M059J (cell line): Measurements from ENCODE around the gene ANKS4B. TPM values are rescaled to one million over a fixed set of nuclear protein-coding genes. Genes with fewer than 3 reads are reported as not detected.
"Not testable (repeated sequence)": the region's sequence is repeated elsewhere in the genome, so short reads cannot be mapped to it uniquely, and the experiment has no call there.

Source experiments
- DNase-seq: peaks from one replicate; pipeline ENCODE4 v3.0.0-alpha.2; 2012; ENCODE audit warnings: low read depth
- total RNA-seq: library from RNA; depleted of rRNA; stranded (reverse); fragments of >200 nt; shearing (Covaris generic); gene quantifications from 2 replicates; pipeline ENCODE4 v1.2.3, GENCODE V29; 2014

The ANKS4B gene
- total RNA-seq, 1 experiment from 2014 or later, result not detected

DNA sequence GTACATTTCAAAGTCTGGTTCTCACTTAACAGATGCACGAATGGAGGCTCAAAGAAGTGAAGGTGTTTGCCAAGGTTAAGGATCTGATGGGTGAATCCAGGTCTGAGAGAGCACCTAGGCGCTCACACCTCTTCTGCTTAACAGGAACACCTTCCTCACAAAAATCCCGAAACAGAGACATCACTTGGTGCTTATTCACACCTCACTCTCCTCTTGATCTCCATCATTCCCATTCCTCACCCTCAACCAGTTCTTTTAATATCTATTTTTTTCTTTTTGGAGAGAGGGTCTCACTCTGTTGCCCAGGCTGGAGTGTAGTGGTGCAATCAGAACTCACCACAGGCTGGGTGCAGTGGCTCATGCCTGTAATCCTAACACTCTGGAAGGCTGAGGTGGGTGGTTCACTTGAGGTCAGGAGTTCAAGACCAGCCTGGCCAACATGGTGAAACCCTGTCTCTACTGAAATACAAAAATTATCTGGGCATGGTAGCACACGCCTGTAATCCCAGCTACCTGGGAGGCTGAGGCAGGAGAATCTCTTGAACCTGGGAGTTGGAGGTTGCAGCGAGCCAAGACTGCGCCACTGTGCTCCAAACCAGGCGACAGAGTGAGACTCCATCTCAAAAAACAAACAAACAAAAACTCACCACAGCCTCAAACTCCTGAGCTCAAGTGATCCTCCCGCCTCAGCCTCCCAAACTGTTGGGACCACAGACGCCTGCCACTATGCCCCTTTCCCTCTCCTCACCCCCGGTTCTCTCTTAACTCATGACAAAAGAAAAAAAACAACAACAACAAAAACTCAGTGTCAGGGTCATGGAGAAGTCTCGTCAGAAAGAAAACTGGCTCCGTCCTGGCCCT lies 29.5 kb downstream of the ANKS4B start:
- no peak for DNase-seq

DNA sequence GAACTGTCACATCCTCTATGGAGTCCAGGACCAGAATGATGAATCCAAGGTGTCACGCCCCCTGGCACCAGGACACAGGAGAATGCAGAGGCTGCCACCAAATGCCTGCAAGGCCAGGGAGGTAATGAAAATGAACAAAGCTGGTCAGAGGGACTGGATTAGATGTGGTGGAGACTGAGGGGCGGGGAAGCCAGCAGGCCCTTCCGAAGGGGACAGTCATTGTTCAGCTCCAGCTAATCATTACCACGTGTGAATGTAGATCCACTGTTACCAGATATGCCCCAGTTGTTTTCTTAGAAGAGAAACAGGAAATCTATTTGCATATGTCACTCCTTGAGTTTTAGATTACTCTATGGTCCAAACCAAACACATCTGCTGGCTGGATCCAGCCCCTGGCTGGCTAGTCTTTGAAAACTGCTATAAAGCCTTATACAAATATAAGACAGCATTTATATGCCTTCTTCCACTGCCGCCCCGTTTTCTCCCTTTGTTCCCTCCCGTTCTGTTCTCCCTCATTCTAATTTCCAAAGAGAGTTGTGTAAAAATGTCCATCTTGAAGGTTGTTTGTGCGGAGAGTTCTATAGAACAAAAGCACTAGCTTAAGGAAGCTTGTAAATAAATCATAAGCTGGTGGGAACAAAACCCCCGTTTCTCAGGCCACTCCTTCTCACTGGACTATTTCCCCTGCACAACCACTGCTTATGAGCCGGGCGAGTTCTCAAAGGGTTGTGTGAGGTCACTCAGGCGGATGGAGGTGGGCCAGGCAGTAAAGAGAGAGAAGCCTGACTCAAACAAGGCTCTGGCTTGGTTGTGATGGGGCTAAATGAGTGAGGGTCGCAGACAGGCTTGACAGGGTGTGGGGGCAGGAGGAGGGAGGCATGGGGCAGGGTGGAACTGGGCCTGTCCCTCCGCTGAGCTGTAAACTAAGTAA lies 30.4 kb downstream of the ANKS4B start:
- DNase-seq, result no peak

DNA sequence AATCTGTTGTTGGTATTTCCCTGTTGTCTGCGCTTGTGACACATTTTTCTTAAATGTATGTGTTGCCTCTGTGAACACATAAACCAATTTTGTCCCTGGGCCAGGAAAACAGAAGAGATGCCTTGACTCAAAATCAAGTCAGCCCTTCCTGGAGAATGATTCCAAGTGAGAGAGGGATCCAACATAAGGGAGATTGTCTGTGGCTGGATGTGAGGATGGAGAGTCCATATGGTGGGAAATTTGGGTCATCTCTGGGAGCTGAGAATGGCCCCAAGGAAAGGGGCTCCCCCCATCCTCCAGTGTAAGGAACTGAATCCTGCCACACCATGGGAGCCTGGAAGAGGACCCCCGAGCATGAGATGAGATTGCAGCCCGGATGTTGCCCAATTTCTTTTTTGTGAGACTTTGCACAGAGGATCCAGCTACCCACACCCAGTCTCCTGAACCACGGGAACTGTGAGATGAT lies 31.1 kb downstream of the ANKS4B start:
- no peak for DNase-seq

DNA sequence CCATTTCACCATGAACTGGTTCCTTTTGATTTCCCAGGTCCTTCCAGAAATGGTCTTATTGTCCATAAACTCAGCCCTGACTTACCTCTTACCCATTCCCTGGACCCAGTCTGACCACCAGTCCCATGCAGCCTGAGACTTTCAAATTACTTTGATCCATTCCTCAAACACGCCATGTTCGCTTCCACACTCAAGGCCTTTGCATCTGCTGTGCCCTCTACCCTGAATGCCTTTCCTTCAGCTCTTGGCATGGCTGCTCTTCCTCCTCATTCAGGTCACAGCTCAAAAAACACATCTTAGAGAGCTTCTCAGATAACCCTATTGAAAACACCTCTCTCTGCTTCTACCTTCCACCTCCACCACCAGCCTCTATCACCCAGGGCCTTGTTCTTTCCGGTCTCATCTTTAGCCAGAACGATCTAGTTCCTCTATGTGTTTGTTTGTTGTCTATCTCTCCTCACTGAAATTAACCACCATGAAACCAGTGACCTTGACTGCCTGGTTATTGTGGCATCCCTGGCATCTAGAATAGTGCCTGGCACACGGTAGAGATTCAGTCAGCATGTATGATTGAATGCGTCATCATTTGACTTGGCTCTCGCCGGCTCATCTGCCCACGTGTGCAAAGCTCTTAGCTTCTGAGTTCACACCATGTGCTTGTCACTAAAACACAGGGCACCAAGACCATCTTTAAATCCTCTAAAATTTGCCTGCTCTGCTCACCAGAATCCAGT lies 31.8 kb downstream of the ANKS4B start:
- DNase-seq, result no peak

DNA sequence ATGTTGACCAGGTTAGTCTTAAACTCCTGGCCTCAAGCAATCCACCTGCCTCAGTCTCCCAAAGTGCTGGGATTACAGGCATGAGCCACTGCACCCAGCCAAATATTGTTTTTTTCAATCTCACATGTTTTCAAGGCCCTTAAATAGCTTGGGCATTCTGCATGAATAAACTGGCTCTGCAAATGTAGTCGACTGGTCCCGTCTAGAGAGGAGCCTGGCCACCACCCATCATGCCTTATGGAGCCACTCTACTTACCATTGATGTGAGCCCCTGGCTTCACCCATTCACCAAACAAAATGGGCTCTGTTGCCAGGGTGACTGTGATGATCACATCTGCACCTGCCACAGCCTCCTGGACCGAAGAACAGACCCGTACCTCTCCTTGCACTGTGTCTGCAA lies 33.8 kb downstream of the ANKS4B start:
- DNase-seq, result no peak

DNA sequence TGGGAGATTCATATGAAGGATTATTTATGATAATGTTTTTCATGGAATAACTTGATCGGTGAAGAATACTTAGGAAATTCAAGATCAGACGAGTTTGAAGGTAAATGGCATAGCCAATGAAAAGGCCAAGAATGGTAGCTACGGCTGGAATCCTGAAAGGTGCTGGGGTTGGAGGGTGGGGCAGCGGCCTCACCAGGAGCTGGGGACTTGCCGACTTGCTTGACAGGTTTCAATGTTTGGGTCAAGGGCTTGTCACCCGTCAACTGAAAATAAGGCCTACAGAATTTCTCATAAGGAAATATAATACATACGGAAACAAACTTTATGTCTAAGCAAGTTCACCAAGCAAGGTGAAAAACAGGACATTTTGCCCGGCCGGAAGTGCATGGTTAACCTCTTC lies 34.7 kb downstream of the ANKS4B start:
- DNase-seq, result no peak

DNA sequence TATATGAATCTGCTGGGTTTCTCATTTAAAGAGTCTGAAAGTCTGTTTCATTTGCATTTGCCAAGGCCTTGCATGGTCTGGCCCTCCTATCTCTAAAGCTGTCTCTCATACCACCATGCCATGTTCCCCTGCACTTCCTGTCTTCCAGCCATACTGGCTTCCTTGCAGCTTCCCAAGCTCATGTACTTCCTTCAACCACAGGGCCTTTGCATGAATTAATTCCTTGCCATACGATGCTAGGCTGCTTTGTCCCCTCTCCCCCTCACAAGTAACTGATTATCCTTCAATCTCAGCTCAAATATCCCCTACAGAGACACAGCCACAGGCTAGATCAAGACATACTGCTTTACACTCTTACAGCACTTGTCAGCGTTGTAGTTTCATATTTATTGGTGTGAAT lies 38.8 kb downstream of the ANKS4B start:
- no peak for DNase-seq

DNA sequence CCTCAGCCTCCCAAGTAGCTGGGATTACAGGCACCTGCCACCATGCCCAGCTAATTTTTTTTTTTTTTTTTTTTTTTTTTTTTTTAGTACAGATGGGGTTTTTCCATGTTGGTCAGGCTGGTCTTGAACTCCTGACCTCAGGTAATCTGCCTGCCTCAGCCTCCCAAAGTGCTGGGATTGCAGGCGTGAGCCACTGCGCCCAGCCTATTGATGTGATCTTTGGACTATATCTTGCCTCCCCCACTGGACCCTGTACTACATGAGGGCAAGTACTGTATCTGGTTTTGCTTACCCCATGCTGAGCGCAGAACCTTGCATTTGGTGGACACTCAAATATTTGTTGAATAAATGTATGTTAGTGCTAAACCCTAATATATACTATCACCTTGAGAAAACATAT lies 39.3 kb downstream of the ANKS4B start:
- not testable (repeated sequence) for DNase-seq

DNA sequence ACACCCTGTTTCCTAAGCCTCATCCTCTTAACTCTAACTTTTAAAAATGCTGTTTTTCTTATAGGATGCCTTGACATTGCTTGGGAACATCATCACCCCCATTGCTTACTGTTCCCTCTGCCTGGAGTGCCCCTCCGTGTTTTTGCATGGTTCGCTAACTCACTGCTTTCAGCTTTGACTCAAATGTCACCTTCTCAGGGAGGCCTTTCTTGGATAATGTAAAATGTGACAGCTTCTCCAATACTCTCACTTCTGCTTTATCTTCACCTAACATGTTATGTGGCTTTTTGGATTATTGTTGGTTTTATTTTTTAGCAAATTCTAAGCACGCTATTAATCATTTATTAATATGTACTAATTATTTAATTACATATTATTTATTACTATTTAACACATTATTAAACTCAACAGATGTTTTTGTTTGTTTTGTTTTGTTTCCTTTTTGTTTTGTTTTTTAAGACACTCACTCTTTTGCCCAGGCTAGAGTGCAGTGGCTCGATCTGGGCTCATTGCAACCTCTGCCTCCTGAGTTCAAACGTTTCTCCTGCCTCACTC lies 40.8 kb downstream of the ANKS4B start:
- DNase-seq, result no peak

DNA sequence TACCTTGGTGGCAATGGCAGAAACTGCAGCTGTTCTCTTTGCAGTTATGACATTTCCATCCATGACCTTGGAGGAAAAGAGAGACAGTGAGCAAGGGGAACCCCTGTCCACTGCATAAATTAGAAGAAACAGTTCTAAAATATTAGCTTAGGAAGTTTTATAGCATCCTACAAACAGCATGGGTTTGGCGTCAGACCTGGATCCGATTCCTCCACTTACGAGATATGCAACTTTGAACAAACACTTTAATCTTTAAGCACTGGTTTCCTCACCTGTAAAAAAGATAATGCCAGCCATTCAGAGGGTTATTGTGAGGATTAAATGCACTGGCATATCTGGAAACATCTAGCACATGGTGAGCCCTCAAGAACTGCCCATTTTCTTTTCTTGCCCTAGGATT lies 42.0 kb downstream of the ANKS4B start:
- DNase-seq, result no peak

DNA sequence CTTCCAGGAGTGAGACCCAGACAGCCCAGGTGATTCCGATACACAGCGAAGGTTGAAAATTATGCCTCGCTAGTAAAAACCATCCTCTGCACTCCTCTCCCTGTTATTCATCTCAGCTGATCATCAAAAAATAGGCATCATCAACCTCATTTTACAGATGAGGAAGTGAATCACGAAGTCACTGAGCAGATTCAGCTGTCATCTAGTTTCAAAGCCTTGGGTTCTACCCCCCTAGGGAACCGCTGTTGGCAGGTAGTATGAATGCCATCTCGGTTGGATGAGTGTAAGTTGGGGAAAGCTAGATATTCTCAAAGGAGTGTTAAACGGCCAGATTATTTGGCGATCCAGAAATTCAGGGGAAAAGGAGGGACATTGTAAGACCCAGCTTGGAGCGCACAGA lies 42.6 kb downstream of the ANKS4B start:
- DNase-seq, result no peak

DNA sequence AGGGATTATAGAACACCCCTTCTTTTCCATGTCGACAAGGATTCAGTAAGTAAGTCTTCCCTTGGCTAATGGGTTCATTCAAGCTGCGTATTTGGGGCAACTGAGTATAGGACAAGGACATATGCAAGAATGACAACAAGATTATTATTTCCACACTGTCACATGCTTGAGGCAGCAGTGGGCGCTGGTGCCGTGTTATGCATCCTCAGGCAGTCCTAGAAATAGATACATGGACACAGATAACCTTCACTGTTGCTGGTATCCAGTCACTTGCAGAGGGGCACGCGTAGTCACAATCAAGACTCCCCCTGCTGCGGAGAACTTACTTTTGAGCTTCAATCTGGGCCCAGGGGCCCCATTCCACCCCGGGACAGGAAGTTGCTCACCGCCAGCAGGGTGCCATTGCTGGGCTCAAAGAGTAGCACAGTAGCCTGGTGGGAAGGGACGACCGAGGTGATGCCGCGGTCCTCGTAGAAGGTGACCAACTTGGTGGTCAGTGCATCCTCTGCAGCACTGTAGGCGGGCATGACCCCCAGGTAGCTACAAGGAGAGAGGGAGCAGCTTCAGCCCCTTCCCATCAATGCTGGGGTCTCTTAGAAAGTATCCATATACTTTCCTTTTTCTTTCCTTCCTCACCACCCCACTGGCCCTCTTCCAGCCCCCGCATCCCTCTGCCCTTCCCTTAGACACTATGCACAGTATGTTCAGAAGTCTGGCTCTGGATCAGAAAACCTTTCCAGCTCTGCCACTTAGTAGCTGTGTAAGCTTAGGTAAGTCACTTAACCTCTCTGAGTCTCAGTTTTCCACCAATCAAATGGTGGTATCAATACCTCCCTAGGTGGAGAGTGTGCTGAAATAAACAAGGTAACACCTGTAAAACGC lies 43.8 kb downstream of the ANKS4B start:
- no peak for DNase-seq

DNA sequence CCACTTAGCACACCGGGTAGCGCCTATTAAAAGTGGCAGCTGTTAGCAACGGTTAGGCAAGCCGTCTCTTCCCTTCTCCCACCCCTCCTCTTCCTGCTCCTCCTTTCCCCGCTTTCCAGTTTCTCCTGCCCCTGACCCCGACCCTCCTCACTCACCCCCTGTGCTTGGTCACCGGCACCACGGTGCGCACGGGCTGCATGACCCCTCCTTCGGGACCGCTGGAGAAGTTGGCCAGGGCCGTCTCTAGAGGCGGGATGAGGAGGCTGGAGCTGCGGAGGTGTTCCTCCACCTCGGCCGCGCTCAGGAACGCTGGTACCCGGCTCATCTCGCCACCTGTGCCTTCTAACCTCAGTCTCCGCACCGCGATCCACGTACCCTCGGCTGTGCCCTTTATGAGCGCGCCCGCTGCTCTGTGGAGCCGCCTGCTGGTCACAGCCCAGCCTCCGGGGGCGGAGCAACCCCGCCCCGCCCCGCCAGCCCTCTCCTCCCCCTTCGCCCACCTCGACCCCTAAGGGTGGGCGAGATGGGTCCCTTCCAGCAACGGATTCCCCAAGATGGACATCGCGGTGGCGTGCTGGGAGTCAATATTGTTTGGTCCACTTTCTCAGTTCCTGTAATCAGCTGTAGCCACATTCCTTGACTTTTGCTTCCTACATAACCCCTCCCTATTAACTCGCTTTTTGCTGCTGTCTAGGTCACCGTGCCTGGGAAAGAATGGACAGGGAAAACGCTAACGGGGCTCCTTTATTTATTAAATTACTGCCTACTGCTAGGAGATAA lies 44.6 kb downstream of the ANKS4B start, which contains the start of gene CRYM:
Gene CRYM, minus strand, starts transcription at position 364 of the 780 bp plus-strand sequence. Its CDS starts 39 bp downstream, at position 325.
- DNase-seq, result peak; percentile 18

DNA sequence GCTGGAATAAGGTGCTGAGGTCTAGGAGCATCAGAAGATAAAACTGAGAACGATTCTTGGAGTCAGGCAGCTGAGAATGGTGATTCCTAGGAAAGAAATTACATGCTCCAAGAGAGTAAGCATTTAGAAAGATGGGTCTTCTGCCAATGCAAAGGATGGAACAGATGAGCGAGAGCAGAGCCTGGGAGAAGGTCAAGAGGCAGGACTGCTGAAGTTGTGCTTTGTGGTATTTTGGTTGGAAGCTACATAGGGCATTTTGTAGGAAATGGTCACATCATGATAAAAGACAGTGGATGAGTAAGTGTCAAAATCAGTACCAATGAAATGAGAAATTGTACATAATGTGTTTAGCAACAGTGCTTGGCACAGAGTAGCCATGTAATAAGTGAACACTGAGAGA lies 46.0 kb downstream of the ANKS4B start:
- DNase-seq, result no peak

DNA sequence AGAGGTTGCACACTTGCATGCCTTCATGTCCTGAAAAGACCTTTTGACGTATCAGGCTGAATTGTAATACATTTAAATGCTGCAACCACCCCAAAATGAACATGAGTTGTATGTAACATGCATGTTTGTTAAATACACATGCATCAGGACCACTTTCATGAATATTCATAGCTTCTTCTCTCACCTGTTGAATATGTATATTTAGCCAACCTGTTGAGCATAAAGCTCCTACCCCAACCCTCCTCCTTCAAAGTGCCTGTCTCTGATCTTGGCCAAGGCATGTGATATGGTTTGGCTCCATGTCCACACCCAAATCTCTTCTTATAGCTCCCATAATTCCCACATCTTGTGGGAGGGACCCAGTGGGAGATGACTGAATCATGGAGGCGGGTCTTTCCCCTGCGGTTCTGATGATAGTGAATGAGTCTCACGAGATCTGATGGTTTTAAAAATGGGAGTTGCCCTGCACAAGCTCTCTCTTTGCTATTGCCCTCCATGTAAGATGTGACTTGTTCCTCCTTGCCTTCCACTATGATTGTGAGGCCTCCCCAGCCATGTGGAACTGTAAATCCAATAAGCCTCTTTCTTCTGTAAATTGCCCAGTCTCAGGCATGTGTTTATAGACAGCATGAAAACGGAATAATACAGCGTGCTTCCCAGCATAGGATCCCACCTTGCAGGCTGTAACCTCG lies 48.3 kb downstream of the ANKS4B start:
- DNase-seq, result no peak

DNA sequence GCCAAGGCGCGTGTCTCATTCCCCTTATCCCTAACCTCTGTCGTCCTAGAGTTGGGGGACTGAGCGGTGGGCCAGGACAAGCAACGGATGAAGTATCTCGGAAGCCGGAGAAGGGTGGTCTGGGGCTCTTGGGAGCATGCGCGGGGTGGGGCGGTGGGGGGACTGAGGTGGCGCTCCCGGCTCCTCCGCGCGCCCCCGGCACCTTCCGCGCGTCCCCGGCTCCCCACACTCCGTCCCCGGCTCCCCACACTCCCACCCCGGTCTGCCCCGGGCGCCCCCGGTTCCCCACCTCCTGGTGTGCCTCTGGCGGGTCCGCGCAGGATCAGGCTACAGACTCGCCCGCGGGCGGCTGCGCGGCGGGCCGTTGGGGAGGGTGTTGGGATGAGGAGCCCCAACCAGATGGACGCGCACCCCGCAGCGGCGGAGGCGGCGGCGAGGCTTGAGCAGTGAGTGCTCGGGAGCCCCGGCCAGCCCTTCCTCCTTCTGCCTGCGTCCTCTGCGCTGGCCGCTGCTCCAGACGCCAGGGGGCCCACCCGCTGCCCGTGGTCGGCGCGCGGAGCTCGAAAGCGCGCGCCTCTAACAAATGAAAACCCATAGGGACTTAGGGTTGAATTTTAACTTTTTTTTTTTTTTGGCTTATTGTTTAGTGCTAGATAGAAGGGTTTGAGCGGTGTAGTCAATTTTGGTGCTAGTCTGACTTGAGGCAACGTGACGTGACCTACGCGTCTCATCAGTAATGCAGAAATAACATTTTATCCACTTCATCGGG lies 50.2 kb downstream of the ANKS4B start:
- no peak for DNase-seq

DNA sequence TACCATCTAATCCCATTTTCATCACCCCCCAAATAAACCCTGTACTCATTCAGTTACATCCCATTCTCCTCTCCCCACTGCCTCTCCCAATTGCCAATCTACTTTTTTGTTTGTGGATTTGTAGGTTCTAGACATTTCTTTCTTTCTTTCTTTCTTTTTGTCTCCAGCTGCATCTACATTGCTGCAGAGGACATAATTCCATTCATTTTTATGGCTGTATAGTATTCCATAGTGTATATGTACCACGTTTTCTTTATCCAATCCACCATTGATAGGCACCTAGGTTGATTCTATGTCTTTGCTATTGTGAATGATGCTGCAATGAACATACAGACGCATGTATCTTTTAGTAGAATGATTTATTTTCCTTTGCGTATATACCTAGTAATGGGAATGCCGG lies 50.9 kb downstream of the ANKS4B start:
- DNase-seq, result no peak

DNA sequence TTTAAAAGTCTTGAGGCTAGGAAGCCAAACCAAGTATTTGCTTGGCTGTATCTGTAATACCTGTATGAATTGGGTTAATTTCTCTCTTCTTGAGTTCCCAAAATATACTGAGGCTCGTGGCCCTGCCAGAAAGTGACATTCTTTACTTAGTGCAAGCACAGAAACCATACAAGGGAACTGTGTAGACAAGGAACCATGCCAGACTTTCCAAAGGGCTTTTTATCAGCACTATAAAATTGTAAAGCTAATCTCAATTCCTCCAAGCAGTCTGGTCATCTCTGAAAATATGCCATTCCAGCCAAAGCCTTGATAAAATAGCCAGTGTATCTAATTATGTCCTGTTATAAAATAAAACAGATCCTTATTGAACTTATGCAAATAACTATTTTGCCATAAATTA lies 51.8 kb downstream of the ANKS4B start:
- no peak for DNase-seq
